Endothelial cell of umbilical vein (primary cell): ENCODE measurements around the gene SORCS2. TPM values are rescaled to one million over a fixed set of nuclear protein-coding genes. Genes with fewer than 3 reads are reported as not detected.

Source experiments
- BruUV-seq: library from RNA; stranded (reverse); fragments of 400-500 nt; replicated peaks from 2 replicates; lab custom pipeline; 2021; lab: Mats Ljungman, UMichigan
- CTCF ChIA-PET: fragments of 300-600, 350-600 bp; sonication (Branson Sonifier 250); formaldehyde crosslinking; loops from one replicate; lab custom pipeline; 2021; ENCODE audit warnings: antibody characterized with exemption, inconsistent platforms; lab: Charles Lee
- POLR2A ChIA-PET: fragments of 300-600, 350-600 bp; sonication (Branson Sonifier 250); formaldehyde crosslinking; loops from one replicate; lab custom pipeline; 2021; ENCODE audit warnings: antibody characterized with exemption, inconsistent platforms; lab: Charles Lee
- DNase-seq: peaks from one replicate; pipeline ENCODE4 v3.0.0-alpha.2; 2011; ENCODE audit warnings: low read depth, low spot score
- FAIRE-seq: peaks from 2 replicates; lab custom pipeline; 2011; peaks lifted over from hg19 to GRCh38; lab: Jason Lieb, UNC
- H2AFZ ChIP-seq: 2 replicates; pipeline ENCODE4 v1.6.0; 2012; ENCODE audit warnings: low read depth, low read length, control low read depth, inconsistent platforms
- H3K27ac ChIP-seq: 2 replicates; pipeline ENCODE4 v1.5.1; 2011; ENCODE audit warnings: low read depth, mild to moderate bottlenecking, control low read depth, low read length, moderate library complexity; ENCODE audit not compliant: insufficient read depth
- H3K27me3 ChIP-seq, 2 experiments: 2 replicates each; pipeline versions ENCODE4 v1.6.0 to v1.6.1; 2011; ENCODE audit warnings: low read length in 2 of 2, mixed read lengths in 1 of 2; ENCODE audit not compliant: control insufficient read depth in 2 of 2, insufficient read depth in 2 of 2
- H3K36me3 ChIP-seq, 2 experiments: 2 replicates in 1 of 2; 3 replicates in 1 of 2; pipeline ENCODE4 v1.5.1; 2011; ENCODE audit warnings: low read length in 2 of 2, mild to moderate bottlenecking in 1 of 2, moderate library complexity in 1 of 2; ENCODE audit not compliant: control insufficient read depth in 2 of 2, insufficient read depth in 2 of 2; ENCODE audit errors: extremely low read depth in 1 of 2
- H3K4me1 ChIP-seq: 3 replicates; pipeline ENCODE4 v1.5.1; 2011; ENCODE audit warnings: mild to moderate bottlenecking, low read length; ENCODE audit not compliant: control insufficient read depth, insufficient read depth; ENCODE audit errors: extremely low read depth
- H3K4me2 ChIP-seq: 2 replicates; pipeline ENCODE4 v1.6.1; 2011; ENCODE audit warnings: low read length, control low read depth, mixed read lengths; ENCODE audit not compliant: insufficient read depth
- H3K4me3 ChIP-seq, 3 experiments: fragments of 200-600 bp in 1 of 3; sonication (generic), shearing (Covaris generic) in 1 of 3; replicated peaks in 1 of 3; 2 replicates each; pipeline ENCODE4 v1.5.1; 2011 to 2016; ENCODE audit warnings: control low read depth in 3 of 3, low read length in 3 of 3, mild to moderate bottlenecking in 2 of 3, inconsistent platforms in 1 of 3, low read depth in 1 of 3, moderate library complexity in 1 of 3; ENCODE audit not compliant: insufficient read depth in 1 of 3
- H3K79me2 ChIP-seq: 2 replicates; pipeline ENCODE4 v1.6.0; 2012; ENCODE audit warnings: low read length, inconsistent platforms; ENCODE audit not compliant: control insufficient read depth, insufficient read depth
- H3K9ac ChIP-seq: replicated peaks from 2 replicates; pipeline ENCODE3; 2011; ENCODE audit warnings: low read length, control low read depth; ENCODE audit not compliant: insufficient read depth; ENCODE audit errors: extremely low read depth
- H3K9me1 ChIP-seq: replicated peaks from 3 replicates; pipeline ENCODE4 v1.6.0; 2011; ENCODE audit warnings: mild to moderate bottlenecking, low read length; ENCODE audit not compliant: control insufficient read depth, insufficient read depth; ENCODE audit errors: extremely low read depth
- H3K9me3 ChIP-seq: replicated peaks from 2 replicates; pipeline ENCODE4 v1.5.1; 2012; ENCODE audit warnings: low read length, inconsistent platforms; ENCODE audit not compliant: control insufficient read depth, insufficient read depth
- H4K20me1 ChIP-seq: replicated peaks from 2 replicates; pipeline ENCODE3; 2011; ENCODE audit warnings: mild to moderate bottlenecking, low read length; ENCODE audit not compliant: control insufficient read depth, insufficient read depth; ENCODE audit errors: extremely low read depth
- EZH2 ChIP-seq: IDR thresholded peaks from 2 replicates; pipeline ENCODE4 v1.6.1; 2012; ENCODE audit warnings: borderline replicate concordance, low read depth, mild to moderate bottlenecking, moderate library complexity, low read length, inconsistent platforms; ENCODE audit not compliant: severe bottlenecking
- FOS ChIP-seq: IDR thresholded peaks from 2 replicates; pipeline ENCODE4 v1.6.1; 2011; ENCODE audit warnings: mild to moderate bottlenecking, low read length, moderate library complexity, borderline replicate concordance; ENCODE audit not compliant: insufficient read depth
- GATA2 ChIP-seq: IDR thresholded peaks from 2 replicates; pipeline ENCODE4 v1.7.0; 2011; ENCODE audit warnings: low read depth, mild to moderate bottlenecking, moderate library complexity, mixed read lengths, low read length; ENCODE audit not compliant: insufficient read length, insufficient read depth
- JUN ChIP-seq: IDR thresholded peaks from 2 replicates; pipeline ENCODE4 v1.6.1; 2011; ENCODE audit warnings: borderline replicate concordance, low read depth; ENCODE audit not compliant: insufficient read length, insufficient read depth
- MYC ChIP-seq: IDR thresholded peaks from one replicate; pipeline ENCODE4 v1.6.1; 2011; ENCODE audit warnings: mild to moderate bottlenecking, low read depth, low read length
- POLR2A ChIP-seq: IDR thresholded peaks from 2 replicates; pipeline ENCODE4 v1.6.1; 2012; ENCODE audit warnings: low read depth, mild to moderate bottlenecking, control low read depth, low read length
- POLR2AphosphoS5 ChIP-seq: IDR thresholded peaks from 2 replicates; pipeline ENCODE4 v1.6.1; 2012; ENCODE audit warnings: low read depth, mild to moderate bottlenecking, control low read depth, low read length, moderate library complexity; ENCODE audit not compliant: insufficient read depth
- dilution Hi-C: fragments of 300-500 bp; cut with MboI; formaldehyde crosslinking; loops from one replicate; pipeline ENCODE4 v1.15.0; 2019; ENCODE audit warnings: low sequenced_read_pairs; ENCODE audit not compliant: extremely low pct_ligation_motif_present
- intact Hi-C: fragments of 100-400 bp; cut with micrococcal nuclease; formaldehyde crosslinking; loops from one replicate; pipeline ENCODE4 v1.10.0; 2022
- polyA plus RNA-seq, 4 experiments: library from polyadenylated mRNA; depleted of rRNA in 3 of 4; stranded (reverse) in 3 of 4; unstranded in 1 of 4; fragments of >200 nt; gene quantifications; 2 replicates each; pipeline versions ENCODE4 v1.2.1 to v1.2.3, GENCODE V29; 2011 to 2012; ENCODE audit warnings: missing spikeins in 1 of 4
- total RNA-seq: library from RNA; stranded (reverse); gene quantifications from 2 replicates; pipeline ENCODE4 v1.2.3, GENCODE V29; 2021
- TF ChIP-seq, protein P1 (sequence below): IDR thresholded peaks from 2 replicates; pipeline ENCODE4 v1.6.1; 2011; ENCODE audit not compliant: insufficient read depth, insufficient read length
- TF ChIP-seq, protein P2 (sequence below), 2 donors: IDR thresholded peaks; 1 replicate in 1 of 2; 2 replicates in 1 of 2; pipeline ENCODE4 v1.5.1; 2011; ENCODE audit warnings: low read length in 2 of 2, mild to moderate bottlenecking in 2 of 2, moderate library complexity in 2 of 2, control low read depth in 1 of 2, inconsistent platforms in 1 of 2, low read depth in 1 of 2; ENCODE audit not compliant: insufficient read depth in 1 of 2; ENCODE audit errors: extremely low read depth in 1 of 2

The SORCS2 gene
- total and polyA plus RNA-seq, 2 donors (not counting 3 experiments of a cell fraction or from before 2014, with no cell fraction given) = not detected

DNA sequence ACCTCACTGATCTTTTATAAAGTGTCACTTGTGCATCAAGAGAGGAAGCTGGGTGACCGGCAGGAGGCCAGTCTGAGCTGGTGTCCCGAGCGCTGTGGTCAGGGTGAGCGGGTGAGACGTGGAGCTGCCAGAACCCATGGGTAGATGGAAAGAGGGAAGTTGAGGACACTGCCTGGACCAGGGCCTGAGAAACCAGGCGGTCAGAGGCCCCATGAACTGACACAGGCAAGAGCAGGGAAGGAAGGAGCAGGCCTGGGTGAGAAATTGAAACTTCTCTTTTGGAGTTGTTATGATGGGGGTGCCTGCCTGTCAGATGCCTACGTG is 554.7 kb downstream of the SORCS2 start:
- POLR2A ChIA-PET = no interaction called here

More for the DNA sequence above, 554.7 kb downstream of the SORCS2 start:
- Histone ChIP-seq H3K4me2 (no peak overlapping the region), H3K4me1 (no peaks in the 10 kb centered on the region), H3K79me2 (no peaks in the 10 kb centered on the region), H3K27ac (no peak overlapping the region), H3K9me1 (no peaks in the 10 kb centered on the region), H3K36me3 (no peaks in the 10 kb centered on the region), H2AFZ (no peak overlapping the region), H3K9ac (no peak overlapping the region), H3K27me3 (no peaks in the 10 kb centered on the region), H3K4me3 (no peak overlapping the region), H3K9me3 (no peaks in the 10 kb centered on the region), H4K20me1 (no peaks in the 10 kb centered on the region)
- no TSS peak for BruUV-seq
- DNase-seq = no peak
- no peak for FAIRE-seq
- TF ChIP-seq POLR2A (no peak), JUN (no peak), POLR2AphosphoS5 (no peak), FOS (no peak), EZH2 (no peak), GATA2 (no peak), MYC (no peak)
- TF ChIP-seq, protein P1, sequence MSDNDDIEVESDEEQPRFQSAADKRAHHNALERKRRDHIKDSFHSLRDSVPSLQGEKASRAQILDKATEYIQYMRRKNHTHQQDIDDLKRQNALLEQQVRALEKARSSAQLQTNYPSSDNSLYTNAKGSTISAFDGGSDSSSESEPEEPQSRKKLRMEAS = no peak
- TF ChIP-seq, protein P2, sequence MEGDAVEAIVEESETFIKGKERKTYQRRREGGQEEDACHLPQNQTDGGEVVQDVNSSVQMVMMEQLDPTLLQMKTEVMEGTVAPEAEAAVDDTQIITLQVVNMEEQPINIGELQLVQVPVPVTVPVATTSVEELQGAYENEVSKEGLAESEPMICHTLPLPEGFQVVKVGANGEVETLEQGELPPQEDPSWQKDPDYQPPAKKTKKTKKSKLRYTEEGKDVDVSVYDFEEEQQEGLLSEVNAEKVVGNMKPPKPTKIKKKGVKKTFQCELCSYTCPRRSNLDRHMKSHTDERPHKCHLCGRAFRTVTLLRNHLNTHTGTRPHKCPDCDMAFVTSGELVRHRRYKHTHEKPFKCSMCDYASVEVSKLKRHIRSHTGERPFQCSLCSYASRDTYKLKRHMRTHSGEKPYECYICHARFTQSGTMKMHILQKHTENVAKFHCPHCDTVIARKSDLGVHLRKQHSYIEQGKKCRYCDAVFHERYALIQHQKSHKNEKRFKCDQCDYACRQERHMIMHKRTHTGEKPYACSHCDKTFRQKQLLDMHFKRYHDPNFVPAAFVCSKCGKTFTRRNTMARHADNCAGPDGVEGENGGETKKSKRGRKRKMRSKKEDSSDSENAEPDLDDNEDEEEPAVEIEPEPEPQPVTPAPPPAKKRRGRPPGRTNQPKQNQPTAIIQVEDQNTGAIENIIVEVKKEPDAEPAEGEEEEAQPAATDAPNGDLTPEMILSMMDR (IDR thresholded peaks at IDR 0.05; ENCODE audit: extremely low read depth in 1 of 2, insufficient read depth in 1 of 2, low read depth in 1 of 2, low read length in 2 of 2) = no peak
- dilution Hi-C loops = no loop called here
- CTCF ChIA-PET = interaction anchor here (1.7 kb wide), 1 partner anchor 27 kb away, joined by 3 read pairs; no protein-coding TSS in a partner anchor
- intact Hi-C loops = no loop called here
